Measurements from ENCODE around the gene KCNQ1. TPM values are rescaled to one million over a fixed set of nuclear protein-coding genes. Genes with fewer than 3 reads are reported as not detected.

The KCNQ1 gene
- total RNA-seq, 4 donors from 2014 or later, result 2.6 to 12.7 (median 4.9) TPM

GRCh38 chr11:2416765-2417164 lies 28.0 kb upstream of the KCNQ1 start:
- Histone ChIP-seq H3K27ac (no peak overlapping the region), H3K9me3 (no peaks in the 10 kb centered on the region), H3K27me3 (peaks cover 8% of the 10 kb centered on the region), H3K4me3 (no peak overlapping the region), H3K4me1 (peaks cover 0 to 20% (median 3%) of the 10 kb centered on the region in 3 donors), H3K36me3 (no peaks in the 10 kb centered on the region)
- no peak for ATAC-seq
- 75 to 80% methylated on average over 7 to 10 of the region's 18 CpGs for WGBS, 2 donors (ENCODE audit: low coverage in 1 of 2)
- TF ChIP-seq POLR2A (IDR thresholded peaks at IDR 0.05), result no peak
- TF ChIP-seq EP300 (IDR thresholded peaks at IDR 0.05), result no peak
- no peak for TF ChIP-seq POLR2AphosphoS5 (IDR thresholded peaks at IDR 0.05)
- no peak for TF ChIP-seq CTCF (IDR thresholded peaks at IDR 0.05)

- no peak for ATAC-seq
- WGBS, 2 donors (ENCODE audit: low coverage in 1 of 2), result 80% methylated on average over 1 of the region's 30 CpGs; no CpG with 5 or more reads in 1 of the 2 donors
- TF ChIP-seq POLR2AphosphoS5 (IDR thresholded peaks at IDR 0.05) (no peak), CTCF (IDR thresholded peaks at IDR 0.05) (no peak), EP300 (IDR thresholded peaks at IDR 0.05) (no peak), POLR2A (IDR thresholded peaks at IDR 0.05) (no peak)
Measured at GRCh38 chr11:2417856-2418692, 26.7 kb upstream of the KCNQ1 start.

DNA sequence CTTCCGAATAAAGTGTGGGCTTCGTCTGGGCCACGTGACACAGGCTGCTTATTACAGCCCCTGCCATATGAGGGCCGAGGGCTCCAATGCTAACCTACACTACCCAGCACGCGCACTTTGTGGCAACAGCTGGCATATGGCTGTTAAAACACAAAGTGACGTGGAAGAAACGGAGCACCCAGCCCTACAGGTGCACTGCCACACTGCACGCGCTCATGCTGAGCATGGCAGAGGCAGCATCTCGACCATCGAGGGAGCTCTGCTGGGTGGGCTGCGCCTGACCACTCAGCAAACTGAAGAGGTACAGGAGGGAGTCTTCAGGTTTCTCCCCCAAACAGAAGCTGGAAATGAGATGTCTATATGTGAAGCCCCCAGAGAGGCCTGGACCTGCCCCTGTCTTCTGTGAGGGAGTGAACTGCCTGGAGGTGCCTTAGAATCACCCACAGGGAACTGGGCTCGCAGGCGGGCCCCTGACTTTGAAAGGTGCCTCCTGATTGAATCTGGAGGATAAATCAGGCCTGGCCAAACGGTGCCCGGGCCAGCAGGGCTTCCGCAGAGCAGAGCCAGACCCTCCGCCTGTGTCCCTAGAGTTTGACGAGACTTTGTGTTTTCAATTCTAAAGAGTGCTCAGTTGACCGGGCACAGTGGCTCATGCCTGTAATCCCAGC lies 26.0 kb upstream of the KCNQ1 start:
- no peaks in the 10 kb centered on the region for H3K9me3 ChIP-seq
- H3K27ac ChIP-seq, result no peak overlapping the region
- H3K27me3 ChIP-seq, result peaks cover 15% of the 10 kb centered on the region
- 44 to 100% methylated on average over 1 to 5 of the region's 21 CpGs for WGBS, 2 donors (ENCODE audit: low coverage in 1 of 2)
- H3K4me1 ChIP-seq, result peaks cover 0 to 20% (median 3%) of the 10 kb centered on the region in 3 donors
- H3K36me3 ChIP-seq, result no peaks in the 10 kb centered on the region
- no peak overlapping the region for H3K4me3 ChIP-seq
- no peak for ATAC-seq
- TF ChIP-seq POLR2AphosphoS5 (IDR thresholded peaks at IDR 0.05) (no peak), EP300 (IDR thresholded peaks at IDR 0.05) (no peak), CTCF (IDR thresholded peaks at IDR 0.05) (no peak), POLR2A (IDR thresholded peaks at IDR 0.05) (no peak)

More at GRCh38 chr11:2417856-2418692, 26.7 kb upstream of the KCNQ1 start:
- Histone ChIP-seq H3K4me1 (peaks cover 0 to 20% (median 3%) of the 10 kb centered on the region in 3 donors), H3K27me3 (peaks cover 15% of the 10 kb centered on the region), H3K9me3 (no peaks in the 10 kb centered on the region), H3K4me3 (no peak overlapping the region), H3K36me3 (no peaks in the 10 kb centered on the region), H3K27ac (no peak overlapping the region)

DNA sequence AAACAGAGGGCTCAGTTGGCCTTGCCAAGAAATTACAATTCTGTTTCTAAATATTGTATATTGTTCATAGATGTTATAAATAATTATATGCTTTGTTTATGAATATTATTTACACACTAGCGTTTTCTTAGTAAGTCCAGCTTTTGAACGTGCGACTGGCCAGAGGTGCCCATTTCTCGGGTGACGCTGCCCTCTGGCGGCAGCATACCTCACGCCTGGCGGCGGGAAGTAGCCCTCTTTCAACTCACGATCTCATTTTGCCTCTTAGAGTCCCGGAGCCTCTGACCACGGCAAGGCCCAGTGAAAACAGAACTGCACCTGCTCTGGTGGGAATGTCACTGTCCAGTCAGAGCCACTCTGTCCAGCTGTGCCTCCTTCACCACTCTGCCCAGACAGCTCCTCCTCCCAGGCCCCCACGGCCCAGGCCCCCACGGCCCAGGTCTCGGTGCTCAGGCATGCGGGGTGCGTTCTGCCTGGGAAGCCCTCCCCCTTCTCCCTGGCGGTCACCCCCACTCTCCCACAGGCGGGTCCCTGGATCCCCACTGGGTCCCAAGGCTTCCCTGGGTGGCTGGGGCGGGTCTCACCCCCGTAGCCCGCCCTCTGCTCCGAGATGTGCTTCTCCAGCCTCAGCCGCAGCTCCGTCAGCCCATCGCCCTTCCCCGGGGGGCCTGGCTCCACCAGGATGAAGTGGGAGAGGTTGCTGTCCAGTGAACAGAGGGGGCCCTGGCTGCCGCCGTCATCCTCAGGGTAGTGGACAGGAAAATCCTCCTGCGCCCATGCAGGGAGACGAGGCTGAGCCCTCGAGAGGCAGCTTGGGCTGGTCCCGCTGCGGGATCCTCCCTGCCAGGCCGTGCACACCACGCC lies 24.9 kb upstream of the KCNQ1 start:
- peaks cover 0 to 20% (median 3%) of the 10 kb centered on the region in 3 donors for H3K4me1 ChIP-seq
- H3K9me3 ChIP-seq, result no peaks in the 10 kb centered on the region
- H3K27me3 ChIP-seq, result peaks cover 17% of the 10 kb centered on the region
- ATAC-seq, result peak; percentile 58
- no peak overlapping the region for H3K4me3 ChIP-seq
- no peaks in the 10 kb centered on the region for H3K36me3 ChIP-seq
- H3K27ac ChIP-seq, result peak overlapping the region in 1 of 4 donors; percentile 13
- TF ChIP-seq CTCF (IDR thresholded peaks at IDR 0.05) (peak in 3 of 4 experiments; percentile 83 to 94 (median 92)), POLR2A (IDR thresholded peaks at IDR 0.05) (no peak), POLR2AphosphoS5 (IDR thresholded peaks at IDR 0.05) (no peak)
- 7% methylated on average over 12 of the region's 36 CpGs; no CpG with 5 or more reads in 1 of the 2 donors for WGBS, 2 donors (ENCODE audit: low coverage in 1 of 2)

All from gastroesophageal sphincter (tissue), 4 donors.